Measurements from ENCODE around the gene GJA8.
A peak's percentile ranks its signal among the peaks of the same experiment; 100 is the strongest.
"Not testable (repeated sequence)": the region's sequence is repeated elsewhere in the genome, so short reads cannot be mapped to it uniquely, and the experiment has no call there.

Gene GJA8

DNA sequence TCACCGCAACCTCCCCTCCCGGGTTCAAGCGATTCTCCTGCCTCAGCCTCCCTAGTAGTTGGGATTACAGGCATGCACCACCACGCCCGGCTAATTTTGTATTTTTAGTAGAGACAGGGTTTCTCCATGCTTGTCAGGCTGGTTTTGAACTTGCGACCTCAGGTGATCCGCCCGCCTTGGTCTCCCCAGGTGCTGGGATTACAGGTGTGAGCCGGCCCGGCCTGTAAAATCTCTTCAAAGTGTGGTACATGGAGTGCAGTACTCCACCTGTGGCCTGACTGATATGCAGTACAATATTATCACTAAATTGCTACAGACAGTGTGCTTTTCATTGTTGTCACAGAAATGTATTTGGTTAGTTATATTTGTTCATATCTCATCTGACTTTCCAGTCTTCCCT is 25.1 kb downstream of the GJA8 start:
- DNase-seq (ENCODE audit: low read depth), result not testable (repeated sequence)

DNA sequence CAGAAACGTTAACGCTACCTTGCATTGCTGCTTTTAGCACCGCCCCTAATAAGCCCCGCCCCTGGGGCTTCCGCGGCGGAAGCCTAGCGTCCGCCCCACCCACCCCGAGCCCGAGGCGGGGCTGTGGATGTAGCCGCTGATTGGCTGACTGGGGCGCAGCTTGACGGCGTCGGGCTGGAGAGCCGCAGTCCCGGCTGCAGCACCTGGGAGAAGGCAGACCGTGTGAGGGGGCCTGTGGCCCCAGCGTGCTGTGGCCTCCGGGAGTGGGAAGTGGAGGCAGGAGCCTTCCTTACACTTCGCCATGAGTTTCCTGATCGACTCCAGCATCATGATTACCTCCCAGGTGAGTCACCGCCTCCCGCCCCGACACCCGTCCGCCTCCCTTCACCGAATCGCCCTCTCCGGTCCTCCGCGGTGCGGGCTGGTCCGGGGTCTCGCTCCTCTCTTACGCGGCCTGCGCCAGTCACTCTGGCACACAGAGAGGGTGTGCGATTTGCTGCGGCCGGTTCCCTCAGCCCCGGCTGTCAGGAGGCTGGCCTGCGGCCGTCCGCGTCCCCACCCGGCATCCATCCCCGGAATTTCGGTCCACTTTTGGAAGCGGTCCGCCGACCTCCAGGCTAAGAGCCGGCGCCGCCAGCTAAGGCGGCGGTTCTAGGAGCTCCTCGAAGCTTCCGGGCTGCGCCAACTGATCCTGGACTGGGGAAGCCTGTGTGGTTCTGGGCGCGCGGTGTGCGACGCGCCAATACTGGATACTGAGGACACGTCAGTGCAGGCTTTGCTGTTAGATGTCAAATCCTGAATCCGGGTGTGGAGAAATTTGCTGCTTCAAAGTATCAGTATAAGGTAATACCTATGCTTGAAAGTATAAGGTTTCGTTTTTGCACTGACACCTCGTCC is 25.9 kb downstream of the GJA8 start, which contains the start of gene GPR89B:
Gene GPR89B, plus strand, starts transcription at position 185 of the 897 bp plus-strand sequence. Its CDS starts 117 bp downstream, at position 302.
- peak; percentile 91 for DNase-seq (ENCODE audit: low read depth)

- not testable (repeated sequence) for DNase-seq (ENCODE audit: low read depth)
Measured at GRCh38 chr1:147931137-147931536, 28.5 kb downstream of the GJA8 start.

DNA sequence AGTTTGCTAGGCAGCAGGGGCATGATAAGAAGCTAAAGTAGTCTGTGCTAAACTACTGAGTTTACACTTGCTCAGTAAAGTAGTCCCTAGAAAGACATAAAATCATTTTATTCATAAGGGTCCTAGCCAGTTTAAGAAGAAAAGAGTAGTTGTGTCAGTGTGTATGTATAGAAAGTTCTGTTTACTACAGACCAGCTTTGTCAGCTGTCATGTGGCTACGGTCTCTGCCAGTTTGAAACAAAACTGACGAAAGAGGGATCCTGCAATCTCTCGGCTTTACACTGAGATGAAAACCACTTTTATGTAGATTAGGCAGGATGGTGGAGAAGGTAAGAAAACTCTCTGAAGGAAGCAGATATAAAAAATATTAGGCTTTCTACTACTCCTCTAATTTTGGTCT is 32.7 kb downstream of the GJA8 start:
- not testable (repeated sequence) for DNase-seq (ENCODE audit: low read depth)

DNA sequence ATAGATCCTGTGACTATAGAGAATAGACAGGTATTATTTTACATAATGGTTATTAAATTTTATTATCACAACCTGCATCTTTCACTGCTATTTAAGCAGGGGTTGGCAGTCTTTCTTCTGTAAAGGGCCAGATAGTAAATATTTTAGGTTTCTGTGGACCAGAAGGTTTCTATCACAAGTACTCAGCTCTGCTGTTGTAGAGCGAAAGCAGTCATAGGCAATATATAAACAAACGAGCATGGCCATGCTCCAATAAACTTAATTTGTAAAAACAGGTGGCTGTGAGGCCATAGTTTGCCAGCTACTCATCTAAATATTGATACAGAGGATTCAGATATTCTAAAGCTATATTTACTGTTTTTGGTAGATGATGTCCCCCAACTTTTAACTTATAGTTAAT is 37.9 kb downstream of the GJA8 start:
- DNase-seq (ENCODE audit: low read depth), result not testable (repeated sequence)

DNA sequence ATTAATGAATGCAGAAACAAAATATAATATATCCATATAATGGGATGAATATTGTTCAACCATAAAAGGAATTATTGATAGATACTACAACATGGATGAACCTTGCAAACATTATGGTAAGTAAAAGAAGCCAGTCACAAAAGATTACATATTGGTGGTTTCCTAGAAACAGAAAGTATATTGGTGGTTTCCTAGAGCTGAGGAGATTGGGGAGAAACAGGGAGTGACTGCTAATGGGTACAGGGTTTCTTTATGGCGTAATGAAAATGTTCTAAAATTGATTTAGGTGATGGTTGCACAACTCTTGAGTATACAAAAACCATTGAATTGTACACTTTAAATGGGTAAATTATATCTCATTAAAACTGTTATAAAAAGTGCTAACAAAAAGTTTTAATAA is 40.0 kb downstream of the GJA8 start:
- not testable (repeated sequence) for DNase-seq (ENCODE audit: low read depth)

DNA sequence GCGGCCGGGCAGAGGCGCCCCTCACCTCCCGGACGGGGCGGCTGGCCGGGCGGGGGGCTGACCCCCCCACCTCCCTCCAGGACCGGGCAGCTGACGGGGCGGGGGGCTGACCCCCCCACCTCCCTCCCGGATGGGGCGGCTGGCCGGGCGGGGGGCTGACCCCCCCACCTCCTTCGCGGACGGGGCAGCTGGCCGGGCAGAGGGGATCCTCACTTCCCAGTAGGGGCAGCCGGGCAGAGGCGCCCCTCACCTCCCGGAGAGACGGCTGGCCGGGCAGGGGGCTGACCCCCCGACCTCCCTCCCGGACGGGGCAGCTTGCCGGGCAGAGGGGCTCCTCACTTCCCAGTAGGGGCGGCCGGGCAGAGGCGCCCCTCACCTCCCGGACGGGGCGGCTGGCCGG is 46.9 kb downstream of the GJA8 start:
- not testable (repeated sequence) for DNase-seq (ENCODE audit: low read depth)

Measured in activated T-cell treated with anti-CD3 and anti-CD28 coated beads for 1 hour (primary cell).